H1 (cell line): ENCODE measurements around the gene KCNJ12. TPM values are rescaled to one million over a fixed set of nuclear protein-coding genes. Genes with fewer than 3 reads are reported as not detected.
A peak's percentile ranks its signal among the peaks of the same experiment; 100 is the strongest.

Experiments
- CTCF ChIA-PET: fragments of 300-600 bp; sonication (Branson Sonifier 250); formaldehyde crosslinking; loops from one replicate; lab custom pipeline; 2021; ENCODE audit not compliant: partially characterized antibody; lab: Charles Lee
- POLR2A ChIA-PET: fragments of 300-600 bp; sonication (Branson Sonifier 250); formaldehyde crosslinking; loops from one replicate; lab custom pipeline; 2021; ENCODE audit warnings: inconsistent platforms; ENCODE audit not compliant: partially characterized antibody; lab: Charles Lee
- DNase-seq, 2 experiments: peaks; one replicate each; pipeline versions ENCODE4 v3.0.0 to v3.0.0-alpha.2; 2010 to 2022; ENCODE audit warnings: low spot score in 2 of 2, low read depth in 1 of 2, mixed read lengths in 1 of 2
- FAIRE-seq: peaks from 2 replicates; lab custom pipeline; 2011; peaks lifted over from hg19 to GRCh38; lab: Jason Lieb, UNC
- H2AFZ ChIP-seq: 2 replicates; pipeline ENCODE4 v1.8.1; 2012; ENCODE audit warnings: low read length, inconsistent platforms
- H2AK5ac ChIP-seq: 2 replicates; pipeline ENCODE4 v1.6.1; 2013; ENCODE audit warnings: low read depth, low read length
- H2BK120ac ChIP-seq: replicated peaks from 2 replicates; pipeline ENCODE3; 2013; ENCODE audit warnings: low read depth, low read length, inconsistent platforms
- H2BK12ac ChIP-seq: 2 replicates; pipeline ENCODE4 v1.6.1; 2013; ENCODE audit warnings: low read depth, low read length
- H2BK15ac ChIP-seq: 2 replicates; pipeline ENCODE4 v1.6.1; 2013; ENCODE audit warnings: low read length
- H2BK20ac ChIP-seq: 2 replicates; pipeline ENCODE4 v1.6.1; 2013; ENCODE audit warnings: low read length
- H2BK5ac ChIP-seq: 2 replicates; pipeline ENCODE4 v1.6.1; 2013; ENCODE audit warnings: low read depth, low read length
- H3K14ac ChIP-seq: 2 replicates; pipeline ENCODE4 v1.6.1; 2013; ENCODE audit warnings: inconsistent platforms; ENCODE audit not compliant: insufficient read length
- H3K18ac ChIP-seq: 2 replicates; pipeline ENCODE4 v1.6.1; 2013; ENCODE audit warnings: low read length; ENCODE audit errors: extremely low read depth
- H3K23ac ChIP-seq: 2 replicates; pipeline ENCODE4 v1.6.1; 2013; ENCODE audit warnings: inconsistent platforms; ENCODE audit not compliant: insufficient read length
- H3K23me2 ChIP-seq: 2 replicates; pipeline ENCODE4 v1.6.1; 2013; ENCODE audit warnings: low read depth, low read length
- H3K27ac ChIP-seq: 2 replicates; pipeline ENCODE4 v1.6.1; 2011; ENCODE audit warnings: low read depth, low read length, inconsistent platforms
- H3K27me3 ChIP-seq, 4 experiments: replicated peaks in 1 of 4; 1 replicate in 1 of 4; 2 replicates in 3 of 4; pipeline versions ENCODE4 v1.6.1 to v1.8.1; 2011 to 2013; ENCODE audit warnings: low read length in 3 of 4, mild to moderate bottlenecking in 3 of 4, inconsistent platforms in 2 of 4, mixed read lengths in 2 of 4, moderate library complexity in 1 of 4; ENCODE audit not compliant: control insufficient read depth in 3 of 4, insufficient read depth in 3 of 4; ENCODE audit errors: extremely low read depth in 1 of 4
- H3K36me3 ChIP-seq, 4 experiments: 2 replicates each; pipeline versions ENCODE4 v1.6.1 to v1.8.1; 2011 to 2013; ENCODE audit warnings: mild to moderate bottlenecking in 4 of 4, low read length in 3 of 4, moderate library complexity in 2 of 4, control low read depth in 1 of 4, inconsistent platforms in 1 of 4; ENCODE audit not compliant: insufficient read depth in 4 of 4, control insufficient read depth in 2 of 4
- H3K4ac ChIP-seq: replicated peaks from 2 replicates; pipeline ENCODE3; 2013; ENCODE audit warnings: low read length, low read depth, mixed read lengths, inconsistent platforms; ENCODE audit not compliant: insufficient read length
- H3K4me1 ChIP-seq, 4 experiments: replicated peaks in 1 of 4; 1 replicate in 1 of 4; 2 replicates in 3 of 4; pipeline versions ENCODE4 v1.6.1 to v1.8.1; 2011 to 2013; ENCODE audit warnings: low read length in 3 of 4, inconsistent platforms in 2 of 4, mixed read lengths in 1 of 4; ENCODE audit not compliant: insufficient read depth in 4 of 4, control insufficient read depth in 3 of 4
- H3K4me2 ChIP-seq, 2 experiments: 2 replicates each; pipeline versions ENCODE4 v1.6.1 to v1.8.1; 2011 to 2013; ENCODE audit warnings: low read depth in 2 of 2, low read length in 2 of 2, control low read depth in 1 of 2, inconsistent platforms in 1 of 2, mild to moderate bottlenecking in 1 of 2; ENCODE audit not compliant: insufficient read depth in 1 of 2
- H3K4me3 ChIP-seq, 4 experiments: fragments of 200-600, 300-600 bp in 1 of 4; sonication (generic), shearing (Covaris generic), sonication (Bioruptor Twin) in 1 of 4; 2 replicates each; pipeline versions ENCODE4 v1.5.1 to v1.8.1; 2011 to 2016; ENCODE audit warnings: low read length in 4 of 4, low read depth in 3 of 4, control low read depth in 2 of 4, inconsistent platforms in 2 of 4, mild to moderate bottlenecking in 2 of 4, mixed read lengths in 1 of 4, moderate library complexity in 1 of 4; ENCODE audit not compliant: insufficient read depth in 2 of 4; ENCODE audit errors: extremely low read depth in 1 of 4
- H3K56ac ChIP-seq: replicated peaks from 2 replicates; pipeline ENCODE3; 2013; ENCODE audit warnings: low read depth, mild to moderate bottlenecking, mixed read lengths, low read length, inconsistent platforms; ENCODE audit not compliant: insufficient read length
- H3K79me1 ChIP-seq: 2 replicates; pipeline ENCODE4 v1.6.1; 2013; ENCODE audit warnings: low read depth, low read length, control low read depth
- H3K79me2 ChIP-seq, 2 experiments: 2 replicates each; pipeline versions ENCODE4 v1.6.1 to v1.8.1; 2012 to 2013; ENCODE audit warnings: low read length in 2 of 2, mild to moderate bottlenecking in 2 of 2, inconsistent platforms in 1 of 2; ENCODE audit not compliant: insufficient read depth in 2 of 2, control insufficient read depth in 1 of 2
- H3K9ac ChIP-seq, 4 experiments: replicated peaks in 1 of 4; 1 replicate in 1 of 4; 2 replicates in 3 of 4; pipeline versions ENCODE4 v1.6.1 to v1.8.1; 2011 to 2013; ENCODE audit warnings: low read depth in 3 of 4, low read length in 3 of 4, control low read depth in 2 of 4, mild to moderate bottlenecking in 2 of 4, moderate library complexity in 2 of 4, inconsistent platforms in 1 of 4; ENCODE audit errors: extremely low read depth in 1 of 4
- H3K9me3 ChIP-seq, 2 experiments: 2 replicates each; pipeline versions ENCODE4 v1.6.1 to v1.8.1; 2012 to 2013; ENCODE audit warnings: mild to moderate bottlenecking in 2 of 2, moderate library complexity in 2 of 2, control low read depth in 1 of 2, inconsistent platforms in 1 of 2, low read depth in 1 of 2, low read length in 1 of 2, mixed read lengths in 1 of 2; ENCODE audit not compliant: insufficient read depth in 2 of 2
- H4K20me1 ChIP-seq, 2 experiments: replicated peaks in 1 of 2; 2 replicates each; pipeline versions ENCODE3 to v1.8.1; 2011 to 2013; ENCODE audit warnings: inconsistent platforms in 2 of 2, low read length in 2 of 2, mild to moderate bottlenecking in 1 of 2; ENCODE audit not compliant: insufficient read depth in 2 of 2, control insufficient read depth in 1 of 2
- H4K5ac ChIP-seq: 2 replicates; pipeline ENCODE4 v1.6.1; 2013; ENCODE audit warnings: low read length, low read depth, mixed read lengths, inconsistent platforms; ENCODE audit not compliant: insufficient read length
- H4K8ac ChIP-seq: 2 replicates; pipeline ENCODE4 v1.8.0; 2013; ENCODE audit warnings: mild to moderate bottlenecking, moderate library complexity, low read length, inconsistent platforms; ENCODE audit not compliant: insufficient read depth; ENCODE audit errors: extremely low read depth
- H4K91ac ChIP-seq: replicated peaks from 2 replicates; pipeline ENCODE3; 2013; ENCODE audit warnings: low read length, mixed read lengths, inconsistent platforms; ENCODE audit not compliant: insufficient read length
- ASH2L ChIP-seq: fragments of 200-600, 300-600 bp; sonication (generic); IDR thresholded peaks from one replicate; pipeline ENCODE4 v1.7.1; 2017; ENCODE audit warnings: low read length
- CHD1 ChIP-seq: IDR thresholded peaks from 2 replicates; pipeline ENCODE4 v1.6.1; 2012; ENCODE audit warnings: low read depth, low read length, improper control_type of control experiment
- KDM1A ChIP-seq: fragments of 200-600, 300-600 bp; sonication (generic); IDR thresholded peaks from 2 replicates; pipeline ENCODE4 v1.7.1; 2016; ENCODE audit warnings: mild to moderate bottlenecking, low read length, borderline replicate concordance
- NANOG ChIP-seq: IDR thresholded peaks from 2 replicates; pipeline ENCODE4 v1.6.1; 2011; ENCODE audit warnings: low read length, low read depth, mild to moderate bottlenecking, inconsistent platforms; ENCODE audit not compliant: insufficient read depth, poor library complexity, severe bottlenecking
- POLR2A ChIP-seq, 2 experiments: IDR thresholded peaks; 1 replicate in 1 of 2; 2 replicates in 1 of 2; pipeline ENCODE4 v1.6.1; 2011; ENCODE audit warnings: low read depth in 2 of 2, low read length in 2 of 2, mild to moderate bottlenecking in 2 of 2; ENCODE audit errors: control extremely low read depth in 1 of 2
- POU5F1 ChIP-seq: IDR thresholded peaks from 2 replicates; pipeline ENCODE4 v1.6.1; 2011; ENCODE audit warnings: low read depth, mild to moderate bottlenecking, low read length, moderate library complexity
- TBP ChIP-seq: IDR thresholded peaks from 2 replicates; pipeline ENCODE4 v1.6.1; 2011; ENCODE audit warnings: low read depth, low read length, improper control_type of control experiment
- WGBS, 2 experiments: shearing (Covaris generic) in 1 of 2; methylation state at CpG; one replicate each; pipeline versions ENCODE4 v1.1.6 to v1.1.7; 2013 to 2015; ENCODE audit warnings: low lambda C conversion rate in 2 of 2, mixed read lengths in 2 of 2, inconsistent platforms in 1 of 2, low coverage in 1 of 2, missing lambda C conversion rate in 1 of 2; ENCODE audit not compliant: insufficient replicate concordance in 2 of 2, insufficient coverage in 1 of 2, insufficient read length in 1 of 2; ENCODE audit errors: extremely low coverage in 1 of 2, missing lambda C conversion rate in 1 of 2; 5-methylcytosine and 5-hydroxymethylcytosine counted together
- polyA plus RNA-seq, 7 experiments: library from polyadenylated mRNA; depleted of rRNA in 3 of 7; stranded (reverse) in 5 of 7; unstranded in 2 of 7; fragments of >200 nt in 5 of 7; fragments of 200-250 nt in 2 of 7; gene quantifications; 1 replicate in 5 of 7; 2 replicates in 1 of 7; 4 replicates in 1 of 7; pipeline versions ENCODE4 v1.2.1 to v1.2.3, GENCODE V29; 2011 to 2013; ENCODE audit warnings: missing spikeins in 2 of 7, mixed read lengths in 2 of 7
- total RNA-seq: library from RNA; stranded (reverse); fragmentation: NEBNext Ultra II Directional; extraction: Animal tissue kit (Norgen Biotek cat#: 25700); gene quantifications from 2 replicates; pipeline ENCODE4 v1.2.1, GENCODE V29; 2021

The KCNJ12 gene
- total and polyA plus RNA-seq, 2 of the 8 experiments (the other 6 are each of a cell fraction or from before 2014, with no cell fraction given): 1.2 to 1.5 TPM

GRCh38 chr17:21358682-21359482 is 17.3 kb upstream of the KCNJ12 start:
- no peak overlapping the region for H2BK15ac ChIP-seq
- no peaks in the 10 kb centered on the region for H3K36me3 ChIP-seq
- H3K9me3 ChIP-seq: no peaks in the 10 kb centered on the region
- H4K20me1 ChIP-seq: peaks cover 0 to 4% of the 10 kb centered on the region in 2 experiments
- peaks cover 0 to 19% (median 6%) of the 10 kb centered on the region in 4 experiments; a peak in 6 of 7 replicates for H3K4me1 ChIP-seq
- H2AK5ac ChIP-seq: no peak overlapping the region
- H3K4ac ChIP-seq: no peak overlapping the region
- no peak overlapping the region for H2BK5ac ChIP-seq
- H3K79me1 ChIP-seq: no peaks in the 10 kb centered on the region; the same call in 1 of the 2 replicates
- H3K18ac ChIP-seq: no peak overlapping the region
- H3K4me3 ChIP-seq: no peak overlapping the region
- no peak overlapping the region for H3K4me2 ChIP-seq
- no peak overlapping the region for H4K5ac ChIP-seq
- DNase-seq (no peak), FAIRE-seq (no peak)
- ChIA-PET POLR2A (interaction anchor here (0.7 to 1.3 kb wide), 3 partner anchors 11 to 46 kb away, joined by 3 to 5 read pairs (median 3); partner anchors contain the start of gene KCNJ12), CTCF (interaction anchor here (0.8 to 1.7 kb wide), 5 partner anchors 12 to 74 kb away, joined by 3 to 4 read pairs (median 3); no protein-coding TSS in a partner anchor)
- H2BK120ac ChIP-seq: no peak overlapping the region
- H4K8ac ChIP-seq: no peak overlapping the region; the same call in 1 of the 2 replicates
- H3K56ac ChIP-seq: no peak overlapping the region
- H2BK12ac ChIP-seq: 0 out of 2 replicates have a peak overlapping the region, but pooled peaks have one; percentile 39
- no peak overlapping the region for H3K14ac ChIP-seq
- no peak overlapping the region for H3K9ac ChIP-seq
- TF ChIP-seq ASH2L (no peak), KDM1A (no peak), POLR2A (IDR thresholded peaks at IDR 0.05; ENCODE audit: control extremely low read depth in 1 of 2, low read depth in 2 of 2, low read length in 2 of 2) (no peak), CHD1 (no peak), TBP (no peak), POU5F1 (no peak), NANOG (no peak)
- no peak overlapping the region for H4K91ac ChIP-seq
- 82% methylated on average over 12 of the region's 12 CpGs; no CpG with 5 or more reads in 1 of the 2 experiments for WGBS, 2 experiments
- peak overlapping the region; percentile 37; the same call in 1 of the 2 replicates for H2BK20ac ChIP-seq
- no peak overlapping the region for H3K27ac ChIP-seq
- peaks cover 22% of the 10 kb centered on the region; the same call in 1 of the 2 replicates for H3K23me2 ChIP-seq
- no peaks in the 10 kb centered on the region; a peak in 3 of 7 replicates for H3K27me3 ChIP-seq
- H2AFZ ChIP-seq: no peak overlapping the region
- H3K23ac ChIP-seq: no peak overlapping the region
- no peaks in the 10 kb centered on the region for H3K79me2 ChIP-seq
